Chondrocyte (in vitro differentiated cells): ENCODE data around the gene CCDC180. TPM values are rescaled to one million over a fixed set of nuclear protein-coding genes. Genes with fewer than 3 reads are reported as not detected.

Experiments used
- DNase-seq: peaks from one replicate; pipeline ENCODE4 v3.0.0; 2021; ENCODE audit warnings: mixed read lengths, low spot score
- H3K27ac Mint-ChIP-seq: one replicate; pipeline ENCODE4 v1.8.0; 2021; ENCODE audit warnings: mild to moderate bottlenecking, moderate library complexity, mixed read lengths; ENCODE audit not compliant: unreplicated experiment
- H3K27me3 Mint-ChIP-seq: 2 replicates; pipeline ENCODE4 v1.8.0; 2021; ENCODE audit warnings: low read depth, mixed read lengths
- H3K36me3 Mint-ChIP-seq: 2 replicates; pipeline ENCODE4 v1.8.0; 2021; ENCODE audit warnings: low read depth, mixed read lengths
- H3K4me1 Mint-ChIP-seq: 2 replicates; pipeline ENCODE4 v1.8.0; 2021; ENCODE audit warnings: low read depth, mild to moderate bottlenecking, mixed read lengths
- H3K4me3 Mint-ChIP-seq: one replicate; pipeline ENCODE4 v1.8.0; 2021; ENCODE audit warnings: mild to moderate bottlenecking, moderate library complexity, mixed read lengths; ENCODE audit not compliant: unreplicated experiment
- H3K9me3 Mint-ChIP-seq: 2 replicates; pipeline ENCODE4 v1.8.0; 2021; ENCODE audit warnings: low read depth, mixed read lengths
- total RNA-seq: library from RNA; stranded (reverse); gene quantifications from 3 replicates; pipeline ENCODE4 v1.2.1, GENCODE V29; 2021
- TF ChIP-seq, protein P1 (sequence below): fragments of 200-600 bp; sonication (generic); IDR thresholded peaks from 2 replicates; pipeline ENCODE4 v1.5.0; 2021; ENCODE audit warnings: antibody characterized with exemption, mild to moderate bottlenecking, moderate library complexity

Gene CCDC180
- total RNA-seq, 1 donor from 2014 or later: 5.1 TPM

- Mint-ChIP-seq H3K9me3 (no peaks in the 10 kb centered on the region), H3K4me3 (no peak overlapping the region), H3K4me1 (peaks cover 10% of the 10 kb centered on the region), H3K36me3 (peaks cover 9% of the 10 kb centered on the region), H3K27me3 (no peaks in the 10 kb centered on the region), H3K27ac (no peak overlapping the region)
- TF ChIP-seq, protein P1, sequence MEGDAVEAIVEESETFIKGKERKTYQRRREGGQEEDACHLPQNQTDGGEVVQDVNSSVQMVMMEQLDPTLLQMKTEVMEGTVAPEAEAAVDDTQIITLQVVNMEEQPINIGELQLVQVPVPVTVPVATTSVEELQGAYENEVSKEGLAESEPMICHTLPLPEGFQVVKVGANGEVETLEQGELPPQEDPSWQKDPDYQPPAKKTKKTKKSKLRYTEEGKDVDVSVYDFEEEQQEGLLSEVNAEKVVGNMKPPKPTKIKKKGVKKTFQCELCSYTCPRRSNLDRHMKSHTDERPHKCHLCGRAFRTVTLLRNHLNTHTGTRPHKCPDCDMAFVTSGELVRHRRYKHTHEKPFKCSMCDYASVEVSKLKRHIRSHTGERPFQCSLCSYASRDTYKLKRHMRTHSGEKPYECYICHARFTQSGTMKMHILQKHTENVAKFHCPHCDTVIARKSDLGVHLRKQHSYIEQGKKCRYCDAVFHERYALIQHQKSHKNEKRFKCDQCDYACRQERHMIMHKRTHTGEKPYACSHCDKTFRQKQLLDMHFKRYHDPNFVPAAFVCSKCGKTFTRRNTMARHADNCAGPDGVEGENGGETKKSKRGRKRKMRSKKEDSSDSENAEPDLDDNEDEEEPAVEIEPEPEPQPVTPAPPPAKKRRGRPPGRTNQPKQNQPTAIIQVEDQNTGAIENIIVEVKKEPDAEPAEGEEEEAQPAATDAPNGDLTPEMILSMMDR: no peak
- DNase-seq: no peak
Observed at GRCh38 chr9:97310023-97310422, 2.6 kb downstream of the CCDC180 start.

GRCh38 chr9:97310896-97311295, 3.4 kb downstream of the CCDC180 start:
- H3K9me3 Mint-ChIP-seq: no peaks in the 10 kb centered on the region
- H3K4me3 Mint-ChIP-seq: no peak overlapping the region
- DNase-seq: no peak
- TF ChIP-seq, protein P1: no peak
- no peak overlapping the region for H3K27ac Mint-ChIP-seq
- H3K4me1 Mint-ChIP-seq: peaks cover 12% of the 10 kb centered on the region
- H3K27me3 Mint-ChIP-seq: no peaks in the 10 kb centered on the region
- H3K36me3 Mint-ChIP-seq: peaks cover 11% of the 10 kb centered on the region

GRCh38 chr9:97311798-97312500, 4.5 kb downstream of the CCDC180 start:
- TF ChIP-seq, protein P1: no peak
- peaks cover 13% of the 10 kb centered on the region for H3K36me3 Mint-ChIP-seq
- no peak overlapping the region for H3K27ac Mint-ChIP-seq
- H3K4me1 Mint-ChIP-seq: peaks cover 15% of the 10 kb centered on the region
- H3K4me3 Mint-ChIP-seq: no peak overlapping the region
- H3K27me3 Mint-ChIP-seq: no peaks in the 10 kb centered on the region
- H3K9me3 Mint-ChIP-seq: no peaks in the 10 kb centered on the region
- DNase-seq: no peak

DNA sequence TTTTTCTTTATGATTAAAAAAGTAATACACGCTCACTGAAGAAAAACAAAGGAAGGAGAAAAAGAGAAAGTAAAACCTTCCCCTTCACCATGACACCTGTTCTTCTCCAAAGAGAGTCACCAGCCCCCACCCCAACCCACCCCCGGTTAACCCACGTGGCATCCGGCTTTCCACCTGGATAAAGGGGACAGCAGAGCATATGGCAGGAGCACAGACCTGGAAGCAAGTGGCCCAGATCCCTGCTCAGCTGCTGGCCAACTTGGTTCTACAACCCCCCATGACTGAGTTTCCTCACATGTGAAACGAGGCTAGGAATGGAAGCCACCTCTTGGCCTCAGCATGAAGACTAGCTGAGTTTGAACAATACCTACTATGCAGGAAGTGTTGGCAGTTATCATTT, 5.1 kb downstream of the CCDC180 start:
- no peak overlapping the region for H3K27ac Mint-ChIP-seq
- H3K4me3 Mint-ChIP-seq: no peak overlapping the region
- no peak for DNase-seq
- H3K27me3 Mint-ChIP-seq: no peaks in the 10 kb centered on the region
- TF ChIP-seq, protein P1: no peak
- peaks cover 15% of the 10 kb centered on the region for H3K4me1 Mint-ChIP-seq
- peaks cover 16% of the 10 kb centered on the region for H3K36me3 Mint-ChIP-seq
- no peaks in the 10 kb centered on the region for H3K9me3 Mint-ChIP-seq

- no peak for DNase-seq
- H3K9me3 Mint-ChIP-seq: no peaks in the 10 kb centered on the region
- H3K4me1 Mint-ChIP-seq: peaks cover 15% of the 10 kb centered on the region
- H3K4me3 Mint-ChIP-seq: no peak overlapping the region
- no peak overlapping the region for H3K27ac Mint-ChIP-seq
- peaks cover 16% of the 10 kb centered on the region for H3K36me3 Mint-ChIP-seq
- no peaks in the 10 kb centered on the region for H3K27me3 Mint-ChIP-seq
- TF ChIP-seq, protein P1: no peak
Observed at GRCh38 chr9:97313243-97313642, 5.8 kb downstream of the CCDC180 start.
